WI38 (cell line): Measurements from ENCODE around the gene DR1.
A peak's percentile ranks its signal among the peaks of the same experiment; 100 is the strongest.

ENCODE experiments used
- H3K4me3 ChIP-seq: 2 replicates; pipeline ENCODE4 v1.5.1; 2011; ENCODE audit warnings: low read depth, mild to moderate bottlenecking, control low read depth, low read length
- TF ChIP-seq, protein P1 (sequence below): IDR thresholded peaks from 2 replicates; pipeline ENCODE4 v1.5.1; 2012; ENCODE audit warnings: low read depth, mild to moderate bottlenecking, control low read depth, low read length

DR1 gene

DNA sequence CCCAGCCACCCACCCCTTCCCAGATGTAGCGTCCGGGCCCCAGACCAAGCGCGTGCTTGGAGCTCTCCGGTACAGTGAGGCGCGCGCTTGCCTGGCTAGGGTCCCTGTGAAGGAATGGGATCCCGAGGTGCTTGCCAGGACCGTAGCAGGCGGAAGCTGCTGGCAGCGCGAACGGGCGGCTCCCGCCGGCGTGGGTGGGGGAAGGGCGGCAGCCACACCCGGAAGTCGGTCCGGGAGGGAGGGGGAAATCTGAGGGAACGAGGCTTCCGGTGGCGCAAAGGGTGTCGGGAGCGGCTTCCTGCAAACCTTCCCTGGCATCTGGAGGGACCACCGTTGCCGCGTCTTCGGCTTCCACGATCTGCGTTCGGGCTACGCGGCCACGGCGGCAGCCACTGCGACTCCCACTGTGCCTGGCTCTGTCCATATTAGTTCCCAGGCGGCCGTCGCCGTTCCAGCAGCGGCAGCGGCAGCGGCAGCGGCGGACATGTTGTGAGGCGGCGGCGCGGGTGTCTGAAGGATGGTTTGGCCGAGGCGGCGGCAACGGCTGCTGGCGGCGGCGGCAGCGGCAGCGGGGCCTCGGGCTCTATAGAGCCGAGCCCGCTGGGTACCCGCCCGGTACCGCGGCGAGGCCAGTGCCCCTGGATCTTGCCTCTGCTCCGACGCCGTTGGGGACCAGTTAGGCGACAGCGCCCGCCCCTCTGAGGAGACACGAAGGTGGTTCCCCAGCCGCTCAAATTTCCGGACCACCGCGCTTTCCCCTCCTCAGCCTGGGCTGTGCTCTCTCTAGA lies at the start of gene DR1:
Gene DR1, plus strand, starts transcription at position 275 of the 788 bp plus-strand sequence. CDS start 739 bp downstream, outside the sequence.
- TF ChIP-seq, protein P1, sequence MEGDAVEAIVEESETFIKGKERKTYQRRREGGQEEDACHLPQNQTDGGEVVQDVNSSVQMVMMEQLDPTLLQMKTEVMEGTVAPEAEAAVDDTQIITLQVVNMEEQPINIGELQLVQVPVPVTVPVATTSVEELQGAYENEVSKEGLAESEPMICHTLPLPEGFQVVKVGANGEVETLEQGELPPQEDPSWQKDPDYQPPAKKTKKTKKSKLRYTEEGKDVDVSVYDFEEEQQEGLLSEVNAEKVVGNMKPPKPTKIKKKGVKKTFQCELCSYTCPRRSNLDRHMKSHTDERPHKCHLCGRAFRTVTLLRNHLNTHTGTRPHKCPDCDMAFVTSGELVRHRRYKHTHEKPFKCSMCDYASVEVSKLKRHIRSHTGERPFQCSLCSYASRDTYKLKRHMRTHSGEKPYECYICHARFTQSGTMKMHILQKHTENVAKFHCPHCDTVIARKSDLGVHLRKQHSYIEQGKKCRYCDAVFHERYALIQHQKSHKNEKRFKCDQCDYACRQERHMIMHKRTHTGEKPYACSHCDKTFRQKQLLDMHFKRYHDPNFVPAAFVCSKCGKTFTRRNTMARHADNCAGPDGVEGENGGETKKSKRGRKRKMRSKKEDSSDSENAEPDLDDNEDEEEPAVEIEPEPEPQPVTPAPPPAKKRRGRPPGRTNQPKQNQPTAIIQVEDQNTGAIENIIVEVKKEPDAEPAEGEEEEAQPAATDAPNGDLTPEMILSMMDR: no peak
- H3K4me3 ChIP-seq: peak within 1 kb of the TSS; percentile 96

DNA sequence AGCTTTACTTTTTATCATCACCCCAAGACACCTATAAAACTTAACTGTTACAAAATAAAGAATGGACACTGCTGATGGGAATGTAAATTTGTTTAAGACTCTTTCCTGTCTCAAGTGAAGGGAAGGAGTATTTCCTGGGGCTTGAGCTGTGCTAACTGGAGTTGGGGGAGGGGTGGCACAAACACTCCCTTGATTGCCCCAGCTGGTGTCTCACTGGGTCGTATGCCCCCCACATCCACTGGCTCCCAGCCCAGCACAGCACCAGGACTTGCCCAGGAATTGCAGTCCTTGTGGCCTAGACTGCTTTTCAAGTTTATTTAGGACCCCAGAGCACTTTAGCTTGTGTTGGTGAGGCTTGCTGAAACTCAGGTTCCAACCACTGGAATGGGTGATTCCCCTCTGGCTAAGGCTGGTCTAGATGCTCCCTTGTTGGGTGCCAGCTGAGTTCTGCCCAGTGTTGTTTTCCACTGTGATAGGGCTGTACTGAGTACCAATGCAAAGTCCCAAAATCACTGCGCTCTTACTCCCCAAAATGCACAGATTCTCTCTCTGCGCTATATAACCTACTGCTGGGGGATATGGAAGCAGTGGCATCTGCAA lies 49.1 kb upstream of the DR1 start:
- no peak overlapping the region for H3K4me3 ChIP-seq
- TF ChIP-seq, protein P1: no peak

DNA sequence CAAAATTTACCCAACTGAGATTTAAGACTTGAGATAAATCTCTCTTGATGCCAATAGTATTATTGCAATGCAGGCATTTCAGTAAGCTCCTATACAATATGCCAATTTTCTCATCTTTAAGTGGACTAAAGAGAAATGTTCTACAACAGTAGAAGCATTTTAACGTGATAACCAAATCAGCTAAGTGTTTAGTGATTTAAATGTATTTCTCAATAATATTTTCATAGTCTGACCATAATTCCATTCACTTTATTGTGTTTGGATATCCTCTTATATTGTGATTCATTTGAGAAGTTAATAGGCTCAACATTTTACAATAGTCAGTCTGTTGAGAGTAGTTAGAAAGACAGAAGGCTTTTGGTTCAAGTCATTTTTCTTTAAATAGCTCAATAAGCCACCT lies 44.6 kb upstream of the DR1 start:
- H3K4me3 ChIP-seq: no peak overlapping the region
- TF ChIP-seq, protein P1: no peak

DNA sequence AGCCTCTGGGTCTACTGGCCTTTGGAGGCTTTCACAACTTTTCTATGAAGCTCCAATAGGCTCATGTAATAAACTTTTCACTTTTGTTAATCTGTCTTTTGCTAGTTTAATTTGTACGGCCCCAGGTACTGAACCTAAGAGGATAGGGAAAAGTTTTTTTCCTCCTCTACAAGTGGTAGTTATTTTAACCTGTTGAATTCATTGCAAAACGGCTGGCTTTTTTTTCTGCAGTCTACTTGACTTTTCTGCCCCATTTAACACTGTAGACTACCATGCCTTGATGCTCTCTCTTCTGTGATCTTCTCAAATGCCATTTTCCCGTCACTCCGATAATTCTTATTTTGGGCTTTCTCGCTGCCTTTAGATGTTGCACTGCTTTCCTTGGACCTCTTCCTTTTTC lies 43.6 kb upstream of the DR1 start:
- H3K4me3 ChIP-seq: no peak overlapping the region
- TF ChIP-seq, protein P1: no peak

DNA sequence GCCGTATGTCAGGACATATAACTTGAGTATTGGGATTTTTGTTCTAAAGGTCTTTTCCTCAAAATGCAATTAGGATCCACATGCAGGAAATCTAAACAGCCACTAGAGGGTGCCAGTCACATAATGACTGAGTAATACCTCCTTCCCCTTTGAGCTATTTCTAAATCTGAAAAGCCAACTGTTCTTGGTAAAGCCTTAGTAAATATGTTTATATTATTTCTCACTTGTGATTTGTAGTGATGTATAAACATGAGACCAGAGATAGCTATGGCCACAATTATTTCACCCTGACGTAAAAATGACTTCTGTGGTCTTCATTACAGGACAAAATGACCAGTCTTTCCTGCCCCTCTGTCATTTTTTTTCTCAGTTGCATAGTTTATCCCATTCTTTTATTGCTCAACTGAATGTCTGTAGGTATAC lies 41.0 kb upstream of the DR1 start:
- TF ChIP-seq, protein P1: peak; percentile 66

DNA sequence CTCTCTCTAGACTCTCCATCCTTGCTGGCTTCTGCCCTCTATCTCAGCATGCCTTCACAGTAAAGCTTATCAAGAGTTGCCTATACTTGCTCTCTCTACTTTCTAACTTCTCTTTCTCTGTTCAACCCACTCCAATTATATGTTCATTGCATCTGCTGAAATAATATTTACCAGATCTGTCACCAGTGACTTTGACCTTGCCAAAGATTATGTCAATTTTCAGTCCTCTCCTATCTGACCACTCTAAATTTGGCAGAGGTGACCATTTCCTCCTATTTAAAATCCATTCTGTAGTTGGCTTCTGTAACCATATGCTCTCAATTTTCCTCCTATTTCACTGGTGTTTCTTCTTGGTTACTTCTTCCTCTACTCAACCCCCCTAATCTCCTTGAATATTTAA lies 38.8 kb upstream of the DR1 start:
- TF ChIP-seq, protein P1: no peak
- no peak overlapping the region for H3K4me3 ChIP-seq

More for the DNA sequence above, 41.0 kb upstream of the DR1 start:
- H3K4me3 ChIP-seq: no peak overlapping the region

DNA sequence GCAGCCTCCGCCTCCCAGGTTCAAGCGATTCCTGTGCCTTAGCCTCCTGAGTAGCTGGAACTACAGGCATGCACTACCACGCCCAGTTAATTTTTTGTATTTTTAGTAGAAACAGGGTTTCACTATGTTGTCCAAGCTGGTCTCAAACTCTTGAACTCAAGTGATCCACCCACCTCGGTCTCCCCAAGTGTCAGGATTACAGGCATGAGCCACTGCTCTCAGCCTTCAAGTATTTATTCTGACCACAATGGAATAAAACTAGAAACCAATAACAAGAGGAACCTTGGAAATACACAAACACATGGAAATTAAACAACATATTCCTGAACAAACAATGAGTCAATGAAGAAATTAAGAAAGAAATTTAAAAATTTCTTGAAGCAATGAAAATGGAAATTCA lies 32.7 kb upstream of the DR1 start:
- H3K4me3 ChIP-seq: no peak overlapping the region
- TF ChIP-seq, protein P1: no peak
